Cardiac fibroblast (primary cell): Measurements from ENCODE around the gene GID8.
A peak's percentile ranks its signal among the peaks of the same experiment; 100 is the strongest.

ENCODE experiments used
- DNase-seq, 2 donors: peaks; one replicate each; pipeline versions ENCODE4 v3.0.0 to v3.0.0-alpha.2; 2010; ENCODE audit warnings: low read depth in 2 of 2
- H3K4me3 ChIP-seq, 2 donors: replicated peaks in 1 of 2; 1 replicate in 1 of 2; 2 replicates in 1 of 2; pipeline ENCODE4 v1.5.1; 2011; ENCODE audit warnings: low read depth in 2 of 2, low read length in 2 of 2, mild to moderate bottlenecking in 2 of 2, moderate library complexity in 1 of 2
- TF ChIP-seq, protein P1 (sequence below): IDR thresholded peaks from one replicate; pipeline ENCODE4 v1.5.1; 2011; ENCODE audit warnings: low read depth, mild to moderate bottlenecking, low read length, inconsistent platforms

The GID8 gene

DNA sequence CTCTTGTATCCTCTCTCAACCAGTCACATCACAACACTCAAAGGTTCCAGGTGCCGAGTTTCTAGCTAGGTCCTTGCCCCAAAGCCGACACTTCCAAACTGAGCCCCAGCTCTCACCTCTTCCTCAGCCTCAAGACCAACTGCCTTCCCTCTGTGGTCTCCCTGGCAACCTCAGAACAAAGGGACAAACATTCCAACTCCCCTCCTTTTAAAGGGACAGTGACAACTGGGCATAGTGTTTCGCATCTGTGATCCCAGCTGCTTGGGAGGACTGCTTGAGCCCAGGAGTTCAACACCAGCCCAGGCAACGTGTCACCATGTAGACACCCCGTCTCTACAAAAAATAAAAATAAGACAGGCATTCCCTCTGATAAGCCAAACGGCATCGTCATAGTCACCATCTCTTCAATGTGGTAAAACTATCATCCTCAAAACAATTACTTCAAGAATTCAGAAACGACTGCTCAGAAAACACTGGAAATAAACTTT is 22.9 kb upstream of the GID8 start:
- peak; percentile 66 to 70 for DNase-seq
- H3K4me3 ChIP-seq, result no peak overlapping the region
- TF ChIP-seq, protein P1, sequence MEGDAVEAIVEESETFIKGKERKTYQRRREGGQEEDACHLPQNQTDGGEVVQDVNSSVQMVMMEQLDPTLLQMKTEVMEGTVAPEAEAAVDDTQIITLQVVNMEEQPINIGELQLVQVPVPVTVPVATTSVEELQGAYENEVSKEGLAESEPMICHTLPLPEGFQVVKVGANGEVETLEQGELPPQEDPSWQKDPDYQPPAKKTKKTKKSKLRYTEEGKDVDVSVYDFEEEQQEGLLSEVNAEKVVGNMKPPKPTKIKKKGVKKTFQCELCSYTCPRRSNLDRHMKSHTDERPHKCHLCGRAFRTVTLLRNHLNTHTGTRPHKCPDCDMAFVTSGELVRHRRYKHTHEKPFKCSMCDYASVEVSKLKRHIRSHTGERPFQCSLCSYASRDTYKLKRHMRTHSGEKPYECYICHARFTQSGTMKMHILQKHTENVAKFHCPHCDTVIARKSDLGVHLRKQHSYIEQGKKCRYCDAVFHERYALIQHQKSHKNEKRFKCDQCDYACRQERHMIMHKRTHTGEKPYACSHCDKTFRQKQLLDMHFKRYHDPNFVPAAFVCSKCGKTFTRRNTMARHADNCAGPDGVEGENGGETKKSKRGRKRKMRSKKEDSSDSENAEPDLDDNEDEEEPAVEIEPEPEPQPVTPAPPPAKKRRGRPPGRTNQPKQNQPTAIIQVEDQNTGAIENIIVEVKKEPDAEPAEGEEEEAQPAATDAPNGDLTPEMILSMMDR, result no peak

DNA sequence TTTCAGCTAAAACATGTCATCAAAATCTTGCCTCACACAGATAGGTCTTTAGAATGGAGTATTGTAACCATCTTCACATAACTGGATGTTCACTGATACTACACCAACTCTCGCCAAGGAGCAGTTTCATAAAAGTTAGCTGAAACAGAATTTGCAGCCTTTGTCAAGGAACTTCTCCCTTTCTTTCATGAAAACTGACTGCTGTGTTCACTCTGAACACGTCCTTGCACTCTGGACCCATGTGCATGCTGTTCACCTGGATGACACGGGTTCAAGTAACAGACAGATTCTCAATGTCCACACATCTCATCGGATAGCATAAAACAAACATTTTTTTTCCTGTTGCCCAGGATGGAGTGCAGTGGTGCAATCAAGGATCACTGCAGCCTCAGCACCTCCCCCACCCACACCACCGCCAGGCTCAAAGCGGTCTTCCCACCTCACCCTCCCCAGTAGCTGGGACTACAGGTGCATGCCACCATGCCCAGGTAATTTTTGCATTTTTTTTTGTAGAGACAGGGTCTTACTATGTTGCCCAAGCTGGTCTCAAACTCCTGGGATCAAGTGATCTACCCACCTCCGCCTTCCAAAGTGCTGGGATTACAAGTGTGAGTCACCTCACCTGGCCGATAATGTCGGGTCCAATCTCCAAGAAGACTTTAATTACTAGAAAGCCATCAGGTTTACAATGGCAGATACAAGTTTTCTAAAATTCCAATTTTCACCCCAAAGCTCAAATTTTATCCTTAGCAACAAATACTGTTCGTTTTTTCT is 21.1 kb upstream of the GID8 start:
- DNase-seq, result no peak
- TF ChIP-seq, protein P1, result no peak
- H3K4me3 ChIP-seq, result no peak overlapping the region

DNA sequence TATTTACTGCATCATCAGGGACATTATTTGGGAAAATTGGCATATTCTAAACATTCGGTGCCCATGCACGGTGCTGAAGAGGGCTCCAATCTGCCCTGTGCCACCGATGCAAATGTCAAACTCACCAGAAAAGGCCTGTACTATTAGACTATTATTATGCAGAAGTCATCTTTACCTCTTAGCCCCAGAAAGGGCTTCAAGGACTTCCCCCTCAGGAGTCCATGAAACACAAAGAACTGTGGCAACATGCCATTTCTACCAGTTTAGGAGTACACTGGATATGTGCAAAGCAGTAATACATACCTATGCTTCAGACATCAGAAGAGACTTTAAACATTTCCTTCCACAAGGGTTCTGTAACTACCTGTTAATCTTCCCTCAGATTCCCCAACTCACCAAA is 20.2 kb upstream of the GID8 start:
- no peak for DNase-seq
- TF ChIP-seq, protein P1, result no peak
- no peak overlapping the region for H3K4me3 ChIP-seq

DNA sequence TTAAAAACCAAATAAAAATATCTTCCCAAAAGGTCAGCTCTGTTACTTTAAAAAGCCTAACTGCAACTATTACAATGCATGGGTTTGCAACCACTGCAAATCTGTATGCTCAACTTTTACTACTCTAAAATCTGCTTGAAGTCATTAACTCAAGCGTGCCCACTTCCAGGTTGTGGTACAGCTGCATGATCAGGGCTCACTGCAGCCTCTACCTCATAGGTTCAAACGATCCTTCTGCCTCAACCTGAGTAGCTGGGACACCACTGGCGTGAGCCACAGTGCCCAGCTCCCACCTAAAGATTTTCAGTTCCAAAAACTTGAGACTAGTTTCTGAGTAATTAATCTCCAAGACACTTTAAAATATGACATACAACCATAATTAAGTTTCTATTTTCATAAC is 19.8 kb upstream of the GID8 start:
- TF ChIP-seq, protein P1, result no peak
- no peak for DNase-seq
- no peak overlapping the region for H3K4me3 ChIP-seq

DNA sequence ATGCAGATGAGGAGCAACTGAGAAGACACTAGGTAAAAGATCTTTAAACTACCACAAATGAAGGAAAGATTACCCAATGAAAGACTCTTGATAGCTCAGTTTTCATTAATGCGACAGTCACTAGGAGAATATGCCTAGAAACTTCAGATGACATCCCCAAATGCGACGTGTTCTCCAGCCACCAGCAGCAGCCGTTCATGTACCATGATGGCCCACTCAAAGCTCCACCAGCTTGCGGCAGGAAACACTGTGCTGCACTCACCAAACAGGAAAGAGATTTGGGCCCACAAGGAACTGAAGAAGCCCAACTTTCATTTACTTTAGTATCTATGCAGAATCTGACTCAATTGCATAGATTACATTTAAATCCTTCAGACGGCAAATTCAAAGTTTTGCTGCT is 19.1 kb upstream of the GID8 start:
- no peak for DNase-seq
- H3K4me3 ChIP-seq, result no peak overlapping the region
- TF ChIP-seq, protein P1, result no peak

DNA sequence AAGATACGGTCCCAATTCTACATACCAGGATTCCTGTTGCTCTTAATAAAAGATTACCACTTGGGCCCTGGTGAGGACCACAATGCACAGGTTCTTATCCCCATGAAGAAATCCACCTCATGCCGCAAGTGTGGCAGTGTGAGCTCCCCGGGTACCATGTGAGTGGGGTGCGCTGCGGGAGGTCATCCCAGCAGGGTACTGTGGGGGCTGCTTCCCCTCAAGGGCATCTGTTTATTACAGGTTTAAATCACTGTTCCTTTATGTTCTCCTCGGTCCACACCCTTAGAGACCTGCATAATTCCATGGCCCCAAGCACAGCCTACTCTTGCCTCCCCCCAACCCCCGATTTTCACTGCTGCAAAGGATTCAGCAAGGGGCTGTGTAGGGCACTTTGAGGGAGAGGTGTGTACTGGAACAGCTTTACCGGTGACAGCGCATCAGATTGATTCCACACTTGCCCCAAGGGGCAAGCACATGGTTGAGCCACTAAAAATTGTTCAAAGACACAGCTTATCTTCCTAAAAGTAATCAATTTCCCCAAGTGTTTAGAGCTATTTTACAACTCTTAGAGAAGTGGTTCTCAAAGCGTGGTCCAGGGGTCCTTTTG is 17.8 kb upstream of the GID8 start:
- no peak for DNase-seq
- TF ChIP-seq, protein P1, result no peak
- no peak overlapping the region for H3K4me3 ChIP-seq
